GM21447 (cell line): Measurements from ENCODE around the gene TMEM132D.

Source experiments
- ATAC-seq: cut with Tn5 transposase; IDR thresholded peaks from one replicate; pipeline ENCODE4 v1.9.1; 2021; ENCODE audit not compliant: unreplicated experiment

TMEM132D gene

GRCh38 chr12:129136694-129137325 is 767.0 kb downstream of the TMEM132D start:
- ATAC-seq: no peak

- ATAC-seq: no peak
Measured at GRCh38 chr12:129127771-129128170, 776.1 kb downstream of the TMEM132D start.

GRCh38 chr12:129127211-129127610 is 776.6 kb downstream of the TMEM132D start:
- ATAC-seq: no peak

GRCh38 chr12:129119537-129119936 is 784.3 kb downstream of the TMEM132D start:
- no peak for ATAC-seq

- ATAC-seq: no peak
Measured at GRCh38 chr12:129115558-129115957, 788.3 kb downstream of the TMEM132D start.

GRCh38 chr12:129110575-129110974 is 793.2 kb downstream of the TMEM132D start:
- ATAC-seq: no peak

GRCh38 chr12:129109174-129110001 is 794.4 kb downstream of the TMEM132D start:
- ATAC-seq: no peak

GRCh38 chr12:129106772-129107171 is 797.1 kb downstream of the TMEM132D start:
- ATAC-seq: no peak

- no peak for ATAC-seq
Measured at GRCh38 chr12:129103231-129103630, 800.6 kb downstream of the TMEM132D start.

GRCh38 chr12:129102233-129102632 is 801.6 kb downstream of the TMEM132D start:
- no peak for ATAC-seq

- ATAC-seq: no peak
Measured at GRCh38 chr12:129101816-129102215, 802.0 kb downstream of the TMEM132D start.

GRCh38 chr12:129101404-129101803 is 802.4 kb downstream of the TMEM132D start:
- ATAC-seq: no peak

- ATAC-seq: no peak
Measured at GRCh38 chr12:129097451-129097850, 806.4 kb downstream of the TMEM132D start.

- ATAC-seq: no peak
Measured at GRCh38 chr12:129096968-129097367, 806.9 kb downstream of the TMEM132D start.

- no peak for ATAC-seq
Measured at GRCh38 chr12:129096184-129096583, 807.6 kb downstream of the TMEM132D start.

- no peak for ATAC-seq
Measured at GRCh38 chr12:129089576-129089975, 814.2 kb downstream of the TMEM132D start.

GRCh38 chr12:129084875-129085826 is 818.7 kb downstream of the TMEM132D start:
- no peak for ATAC-seq

GRCh38 chr12:129083121-129083840 is 820.5 kb downstream of the TMEM132D start:
- no peak for ATAC-seq

- no peak for ATAC-seq
Measured at GRCh38 chr12:129082441-129082840, 821.4 kb downstream of the TMEM132D start.

GRCh38 chr12:129081755-129082250 is 822.0 kb downstream of the TMEM132D start:
- no peak for ATAC-seq
